GM12878 (cell line): ENCODE measurements around the gene OR9Q1. TPM values are rescaled to one million over a fixed set of nuclear protein-coding genes. Genes with fewer than 3 reads are reported as not detected.

ENCODE experiments used
- ATAC-seq: fragments of 200-7000 bp; cut with Tn5 transposase; 3 replicates; pipeline ENCODE4 v1.9.1; 2020; ENCODE audit warnings: mild to moderate bottlenecking, moderate library complexity
- BruUV-seq: library from RNA; stranded (reverse); fragments of 400-500 nt; replicated peaks from 2 replicates; lab custom pipeline; 2021; lab: Mats Ljungman, UMichigan
- CTCF ChIA-PET: fragments of 300-600 bp; sonication (Branson Sonifier 250); formaldehyde crosslinking; extraction: SDS; loops from one replicate; lab custom pipeline; 2021; ENCODE audit warnings: inconsistent platforms; lab: Yijun Ruan, JAX
- POLR2A ChIA-PET: fragments of 350-600 bp; formaldehyde crosslinking; extraction: SDS; loops from one replicate; lab custom pipeline; 2021; ENCODE audit warnings: inconsistent platforms; lab: Charles Lee
- RAD21 ChIA-PET: fragments of 300-600 bp; sonication (Branson Sonifier 250); formaldehyde crosslinking; loops from one replicate; lab custom pipeline; 2023; ENCODE audit warnings: antibody characterized with exemption; ENCODE audit not compliant: unreplicated experiment; lab: Charles Lee
- SMC1A ChIA-PET: fragments of 300-600 bp; sonication (Branson Sonifier 250); formaldehyde crosslinking; loops from one replicate; lab custom pipeline; 2023; ENCODE audit not compliant: unreplicated experiment, uncharacterized antibody; lab: Charles Lee
- DNase-seq: peaks from one replicate; pipeline ENCODE4 v3.0.0-alpha.2; 2011; ENCODE audit warnings: low read depth, low spot score
- FAIRE-seq: peaks from 3 replicates; lab custom pipeline; 2011; peaks lifted over from hg19 to GRCh38; lab: Jason Lieb, UNC
- H2AFZ ChIP-seq: 2 replicates; pipeline ENCODE4 v1.6.0; 2011; ENCODE audit warnings: low read depth, low read length, control low read depth; ENCODE audit not compliant: control insufficient read depth
- H3K27ac ChIP-seq: 2 replicates; pipeline ENCODE4 v1.5.1; 2011; ENCODE audit warnings: control low read depth; ENCODE audit not compliant: control insufficient read depth, insufficient read depth
- H3K27me3 ChIP-seq, 2 experiments: replicated peaks in 1 of 2; 2 replicates each; pipeline versions ENCODE4 v1.6.0 to v1.6.1; 2011; ENCODE audit warnings: low read length in 1 of 2; ENCODE audit not compliant: control insufficient read depth in 2 of 2, insufficient read depth in 2 of 2
- H3K36me3 ChIP-seq, 2 experiments: 2 replicates each; pipeline ENCODE4 v1.5.1; 2011; ENCODE audit warnings: low read length in 1 of 2; ENCODE audit not compliant: control insufficient read depth in 2 of 2, insufficient read depth in 2 of 2
- H3K4me1 ChIP-seq: 2 replicates; pipeline ENCODE4 v1.6.1; 2011; ENCODE audit warnings: mild to moderate bottlenecking, low read length, moderate library complexity, mixed read lengths; ENCODE audit not compliant: control insufficient read depth, insufficient read depth
- H3K4me2 ChIP-seq: 2 replicates; pipeline ENCODE4 v1.6.0; 2011; ENCODE audit warnings: control low read depth; ENCODE audit not compliant: control insufficient read depth, insufficient read depth
- H3K4me3 ChIP-seq: fragments of 200-600 bp; sonication (generic); 2 replicates; pipeline ENCODE4 v1.5.1; 2016
- H3K79me2 ChIP-seq: 2 replicates; pipeline ENCODE4 v1.6.0; 2011; ENCODE audit warnings: low read length; ENCODE audit not compliant: control insufficient read depth, insufficient read depth
- H3K9ac ChIP-seq: 2 replicates; pipeline ENCODE4 v1.8.0; 2011; ENCODE audit warnings: low read length, control low read depth, mixed read lengths; ENCODE audit not compliant: control insufficient read depth, insufficient read depth
- H3K9me3 ChIP-seq: replicated peaks from 3 replicates; pipeline ENCODE4 v1.5.1; 2011; ENCODE audit warnings: mild to moderate bottlenecking, low read length; ENCODE audit not compliant: control insufficient read depth, insufficient read depth
- H4K20me1 ChIP-seq: 2 replicates; pipeline ENCODE4 v1.6.0; 2011; ENCODE audit not compliant: control insufficient read depth, insufficient read depth
- ASH2L ChIP-seq: fragments of 300-600, 200-600 bp; sonication (generic); IDR thresholded peaks from 2 replicates; pipeline ENCODE4 v1.6.1; 2017; ENCODE audit warnings: low read depth, mild to moderate bottlenecking, borderline replicate concordance
- CHD2 ChIP-seq: IDR thresholded peaks from 2 replicates; pipeline ENCODE4 v1.6.1; 2011; ENCODE audit warnings: low read depth, low read length, improper control_type of control experiment, borderline replicate concordance
- CREB1 ChIP-seq: IDR thresholded peaks from 2 replicates; pipeline ENCODE4 v1.6.1; 2012; ENCODE audit warnings: low read depth, mild to moderate bottlenecking, inconsistent platforms
- E4F1 ChIP-seq: fragments of 450-650 bp; IDR thresholded peaks from 2 replicates; pipeline ENCODE4 v1.6.1; 2018; ENCODE audit warnings: borderline replicate concordance, mild to moderate bottlenecking; ENCODE audit not compliant: partially characterized antibody
- EP300 ChIP-seq, 2 experiments: fragments of 150-350 bp in 1 of 2; IDR thresholded peaks; 2 replicates each; pipeline ENCODE4 v1.6.1; 2011 to 2012; ENCODE audit warnings: low read depth in 2 of 2, low read length in 2 of 2, borderline replicate concordance in 1 of 2, improper control_type of control experiment in 1 of 2, inconsistent platforms in 1 of 2; ENCODE audit not compliant: control insufficient read depth in 1 of 2
- GABPA ChIP-seq: IDR thresholded peaks from 2 replicates; pipeline ENCODE4 v1.6.1; 2014; ENCODE audit warnings: antibody characterized with exemption, low read depth, mild to moderate bottlenecking, inconsistent platforms
- HCFC1 ChIP-seq: fragments of 150-350 bp; IDR thresholded peaks from 2 replicates; pipeline ENCODE4 v1.6.1; 2014; ENCODE audit warnings: low read length
- HDAC2 ChIP-seq: fragments of 200-600 bp; sonication (generic); IDR thresholded peaks from 2 replicates; pipeline ENCODE4 v1.6.1; 2017
- IKZF1 ChIP-seq: fragments of 450-650 bp; conservative IDR thresholded peaks from 2 replicates; pipeline ENCODE4 v1.6.1; 2017; ENCODE audit warnings: antibody characterized with exemption, mild to moderate bottlenecking
- KLF5 ChIP-seq: fragments of 450-650 bp; IDR thresholded peaks from 2 replicates; pipeline ENCODE4 v1.6.1; 2014; ENCODE audit warnings: mild to moderate bottlenecking; ENCODE audit not compliant: partially characterized antibody
- MLLT1 ChIP-seq: fragments of 450-650 bp; IDR thresholded peaks from 2 replicates; pipeline ENCODE4 v1.6.1; 2016; ENCODE audit warnings: mild to moderate bottlenecking
- MXI1 ChIP-seq: fragments of 150-350 bp; IDR thresholded peaks from 2 replicates; pipeline ENCODE4 v1.6.1; 2011; ENCODE audit warnings: low read depth, mild to moderate bottlenecking, inconsistent platforms, low read length, improper control_type of control experiment
- NFXL1 ChIP-seq: fragments of 450-650 bp; IDR thresholded peaks from 2 replicates; pipeline ENCODE4 v1.6.1; 2017; ENCODE audit warnings: antibody characterized with exemption, mild to moderate bottlenecking, borderline replicate concordance
- SIN3A ChIP-seq: IDR thresholded peaks from 2 replicates; pipeline ENCODE4 v1.6.1; 2012; ENCODE audit warnings: low read depth, low read length, improper control_type of control experiment
- USF1 ChIP-seq: IDR thresholded peaks from 2 replicates; pipeline ENCODE4 v1.6.1; 2011; ENCODE audit warnings: borderline replicate concordance, low read depth, mild to moderate bottlenecking, moderate library complexity, mixed read lengths, low read length; ENCODE audit not compliant: insufficient read depth; ENCODE audit errors: extremely low read length
- YBX1 ChIP-seq: fragments of 450-650 bp; IDR thresholded peaks from 2 replicates; pipeline ENCODE4 v1.6.1; 2016; ENCODE audit warnings: antibody characterized with exemption
- WGBS: methylation state at CpG from one replicate; pipeline ENCODE4 v1.1.6; 2016; ENCODE audit warnings: low lambda C conversion rate; ENCODE audit not compliant: insufficient replicate concordance, insufficient coverage; ENCODE audit errors: missing lambda C conversion rate; 5-methylcytosine and 5-hydroxymethylcytosine counted together
- in situ Hi-C: fragments of 300-500 bp; cut with MboI; formaldehyde crosslinking; loops from 9 replicates; pipeline ENCODE4 v1.14.3; 2018; ENCODE audit warnings: mixed read lengths
- intact Hi-C: fragments of 100-400 bp; cut with micrococcal nuclease; formaldehyde crosslinking; loops from one replicate; pipeline ENCODE4 v1.14.2; 2022; ENCODE audit not compliant: unreplicated experiment
- polyA plus RNA-seq, 11 experiments: library from polyadenylated mRNA; depleted of rRNA in 4 of 11; unstranded in 6 of 11; stranded (reverse) in 5 of 11; fragments of >200 nt; fragmentation: Nextera tagmentation in 4 of 11; fragmentation: Illumina TruSeq in 1 of 11; extraction: Ambion mirVana in 4 of 11; extraction: Trizol in 1 of 11; gene quantifications; 1 replicate in 1 of 11; 2 replicates in 10 of 11; pipeline versions ENCODE4 v1.2.1 to v1.2.3, GENCODE V29; 2011 to 2016; ENCODE audit warnings: inconsistent platforms in 2 of 11, missing spikeins in 2 of 11, low read depth in 1 of 11
- total RNA-seq, 4 experiments: library from RNA; depleted of rRNA in 3 of 4; stranded (reverse); fragments of >200 nt in 3 of 4; fragmentation: Illumina TruSeq in 1 of 4; extraction: Trizol in 1 of 4; gene quantifications; 2 replicates each; pipeline versions ENCODE4 v1.2.1 to v1.2.3, GENCODE V29; 2013 to 2021

Gene OR9Q1
- total and polyA plus RNA-seq, 10 of the 15 experiments (the other 5 are each of a cell fraction or from before 2014, with no cell fraction given): not detected

GRCh38 chr11:58227956-58228615, 204.4 kb downstream of the OR9Q1 start:
- TF ChIP-seq IKZF1: no peak
- no peak for TF ChIP-seq GABPA
- TF ChIP-seq HCFC1: no peak
- TF ChIP-seq USF1: no peak
- no peak for TF ChIP-seq SIN3A
- no peak for TF ChIP-seq CHD2
- TF ChIP-seq YBX1: no peak
- TF ChIP-seq HDAC2: no peak
- TF ChIP-seq EP300 (IDR thresholded peaks at IDR 0.05; ENCODE audit: borderline replicate concordance in 1 of 2, control insufficient read depth in 1 of 2, low read depth in 2 of 2, low read length in 2 of 2): no peak
- TF ChIP-seq E4F1: no peak
- TF ChIP-seq MLLT1: no peak
- TF ChIP-seq ASH2L: no peak
- no peak for TF ChIP-seq CREB1
- no peak for TF ChIP-seq KLF5
- TF ChIP-seq MXI1: no peak
- no peak for TF ChIP-seq NFXL1
- Histone ChIP-seq H2AFZ (no peak overlapping the region), H4K20me1 (no peaks in the 10 kb centered on the region), H3K27me3 (no peaks in the 10 kb centered on the region), H3K27ac (no peak overlapping the region), H3K36me3 (no peaks in the 10 kb centered on the region), H3K4me2 (no peak overlapping the region), H3K9me3 (no peaks in the 10 kb centered on the region), H3K79me2 (no peaks in the 10 kb centered on the region), H3K9ac (no peak overlapping the region), H3K4me3 (no peak overlapping the region), H3K4me1 (no peaks in the 10 kb centered on the region)
- no peak for ATAC-seq
- in situ Hi-C loops (no loop called here), intact Hi-C loops (no loop called here)
- no TSS peak for BruUV-seq
- ChIA-PET SMC1A (no interaction called here), CTCF (no interaction called here), POLR2A (no interaction called here), RAD21 (no interaction called here)
- WGBS: 61% methylated on average over 32 of the region's 32 CpGs
- no peak for FAIRE-seq
- DNase-seq: no peak
